Esophagus squamous epithelium (tissue), 5 donors: ENCODE measurements around the gene PCED1A. TPM values are rescaled to one million over a fixed set of nuclear protein-coding genes. Genes with fewer than 3 reads are reported as not detected.

Experiments used
- DNase-seq: peaks from one replicate; lab custom pipeline; 2025; lab: John Stamatoyannopoulos, UW
- H3K27ac ChIP-seq, 4 donors: fragments of 200-600 bp; sonication (generic); one replicate each; pipeline ENCODE4 v1.5.1; 2016 to 2019; ENCODE audit warnings: mild to moderate bottlenecking in 1 of 4
- H3K27me3 ChIP-seq, 4 donors: fragments of 200-600 bp; sonication (generic); 1 replicate in 3 of 4; 2 replicates in 1 of 4; pipeline versions ENCODE4 v1.5.1 to v1.6.0; 2017 to 2021; ENCODE audit warnings: antibody characterized with exemption in 1 of 4
- H3K36me3 ChIP-seq, 3 donors: fragments of 200-600 bp; sonication (generic); one replicate each; pipeline ENCODE4 v1.5.1; 2016 to 2019
- H3K4me1 ChIP-seq, 3 donors: fragments of 200-600 bp; sonication (generic); one replicate each; pipeline ENCODE4 v1.5.1; 2017 to 2019
- H3K4me3 ChIP-seq, 4 donors: fragments of 200-600 bp; sonication (generic); 1 replicate in 3 of 4; 2 replicates in 1 of 4; pipeline ENCODE4 v1.5.1; 2016 to 2019; ENCODE audit warnings: mild to moderate bottlenecking in 2 of 4, moderate library complexity in 1 of 4
- H3K9me3 ChIP-seq, 3 donors: fragments of 200-600 bp; sonication (generic); one replicate each; pipeline ENCODE4 v1.5.1; 2016 to 2019
- POLR2A ChIP-seq, 4 donors: fragments of 450-650 bp; IDR thresholded peaks; one replicate each; pipeline ENCODE4 v1.6.1; 2017; ENCODE audit warnings: antibody characterized with exemption in 4 of 4, mild to moderate bottlenecking in 4 of 4, moderate library complexity in 3 of 4
- WGBS, 2 donors: methylation state at CpG; one replicate each; pipeline ENCODE4 v1.1.5; 2018; 5-methylcytosine and 5-hydroxymethylcytosine counted together
- intact Hi-C: fragments of 100-400 bp; cut with DNase I; formaldehyde crosslinking; loops from one replicate; pipeline ENCODE4 v1.15.0; 2022
- total RNA-seq, 4 donors: library from RNA; depleted of rRNA; stranded (reverse); fragments of >200 nt; gene quantifications; one replicate each; pipeline ENCODE4 v1.1.0, GENCODE V29; 2016
- TF ChIP-seq, protein P1 (sequence below), 6 experiments: fragments of 450-650 bp in 4 of 6; fragments of 200-600 bp in 2 of 6; sonication (generic) in 2 of 6; IDR thresholded peaks; one replicate each; pipeline ENCODE4 v1.5.1; 2016 to 2019; ENCODE audit warnings: antibody characterized with exemption in 6 of 6, mild to moderate bottlenecking in 4 of 6, moderate library complexity in 4 of 6
- donor health status: DM: yes; HTN: yes; CAD: no.

PCED1A gene
- total RNA-seq, 4 donors from 2014 or later: 9.0 to 25.6 (median 16.6) TPM

- H3K27ac ChIP-seq: no peak overlapping the region
- H3K36me3 ChIP-seq: no peaks in the 10 kb centered on the region
- no peaks in the 10 kb centered on the region for H3K9me3 ChIP-seq
- TF ChIP-seq, protein P1, sequence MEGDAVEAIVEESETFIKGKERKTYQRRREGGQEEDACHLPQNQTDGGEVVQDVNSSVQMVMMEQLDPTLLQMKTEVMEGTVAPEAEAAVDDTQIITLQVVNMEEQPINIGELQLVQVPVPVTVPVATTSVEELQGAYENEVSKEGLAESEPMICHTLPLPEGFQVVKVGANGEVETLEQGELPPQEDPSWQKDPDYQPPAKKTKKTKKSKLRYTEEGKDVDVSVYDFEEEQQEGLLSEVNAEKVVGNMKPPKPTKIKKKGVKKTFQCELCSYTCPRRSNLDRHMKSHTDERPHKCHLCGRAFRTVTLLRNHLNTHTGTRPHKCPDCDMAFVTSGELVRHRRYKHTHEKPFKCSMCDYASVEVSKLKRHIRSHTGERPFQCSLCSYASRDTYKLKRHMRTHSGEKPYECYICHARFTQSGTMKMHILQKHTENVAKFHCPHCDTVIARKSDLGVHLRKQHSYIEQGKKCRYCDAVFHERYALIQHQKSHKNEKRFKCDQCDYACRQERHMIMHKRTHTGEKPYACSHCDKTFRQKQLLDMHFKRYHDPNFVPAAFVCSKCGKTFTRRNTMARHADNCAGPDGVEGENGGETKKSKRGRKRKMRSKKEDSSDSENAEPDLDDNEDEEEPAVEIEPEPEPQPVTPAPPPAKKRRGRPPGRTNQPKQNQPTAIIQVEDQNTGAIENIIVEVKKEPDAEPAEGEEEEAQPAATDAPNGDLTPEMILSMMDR (IDR thresholded peaks at IDR 0.05): no peak
- no peak for TF ChIP-seq POLR2A (IDR thresholded peaks at IDR 0.05)
- peaks cover 13 to 38% (median 19%) of the 10 kb centered on the region in 3 donors for H3K4me1 ChIP-seq
- WGBS, 2 donors: 52 to 53% methylated on average over 6 to 8 of the region's 9 CpGs
- no peak for DNase-seq
- H3K4me3 ChIP-seq: peak overlapping the region in 2 of 4 donors; percentile 41 to 62
- intact Hi-C loops: no loop called here
- H3K27me3 ChIP-seq: peaks cover 0 to 93% (median 8%) of the 10 kb centered on the region in 4 donors
These were observed 41.2 kb downstream of the PCED1A start for GRCh38 chr20:2799271-2799670.

- intact Hi-C loops: no loop called here
- H3K27me3 ChIP-seq: peaks cover 0 to 93% (median 8%) of the 10 kb centered on the region in 4 donors
These were observed 41.6 kb downstream of the PCED1A start for GRCh38 chr20:2798814-2799213.

GRCh38 chr20:2798095-2798805 lies 42.2 kb downstream of the PCED1A start:
- Histone ChIP-seq H3K9me3 (no peaks in the 10 kb centered on the region), H3K36me3 (no peaks in the 10 kb centered on the region), H3K27me3 (peaks cover 0 to 93% (median 8%) of the 10 kb centered on the region in 4 donors), H3K4me1 (peaks cover 13 to 38% (median 19%) of the 10 kb centered on the region in 3 donors), H3K4me3 (no peak overlapping the region), H3K27ac (no peak overlapping the region)
- intact Hi-C loops: no loop called here
- WGBS, 2 donors: 45 to 65% methylated on average over 6 to 15 of the region's 19 CpGs
- DNase-seq: no peak
- TF ChIP-seq, protein P1 (IDR thresholded peaks at IDR 0.05): no peak
- TF ChIP-seq POLR2A (IDR thresholded peaks at IDR 0.05): no peak

More at GRCh38 chr20:2798814-2799213, 41.6 kb downstream of the PCED1A start:
- TF ChIP-seq POLR2A (IDR thresholded peaks at IDR 0.05): no peak
- TF ChIP-seq, protein P1 (IDR thresholded peaks at IDR 0.05): no peak
- Histone ChIP-seq H3K4me3 (no peak overlapping the region), H3K27ac (no peak overlapping the region), H3K4me1 (peaks cover 13 to 38% (median 19%) of the 10 kb centered on the region in 3 donors), H3K36me3 (no peaks in the 10 kb centered on the region), H3K9me3 (no peaks in the 10 kb centered on the region)
- DNase-seq: no peak
- WGBS, 2 donors: 65 to 83% methylated on average over 2 of the region's 6 CpGs

DNA sequence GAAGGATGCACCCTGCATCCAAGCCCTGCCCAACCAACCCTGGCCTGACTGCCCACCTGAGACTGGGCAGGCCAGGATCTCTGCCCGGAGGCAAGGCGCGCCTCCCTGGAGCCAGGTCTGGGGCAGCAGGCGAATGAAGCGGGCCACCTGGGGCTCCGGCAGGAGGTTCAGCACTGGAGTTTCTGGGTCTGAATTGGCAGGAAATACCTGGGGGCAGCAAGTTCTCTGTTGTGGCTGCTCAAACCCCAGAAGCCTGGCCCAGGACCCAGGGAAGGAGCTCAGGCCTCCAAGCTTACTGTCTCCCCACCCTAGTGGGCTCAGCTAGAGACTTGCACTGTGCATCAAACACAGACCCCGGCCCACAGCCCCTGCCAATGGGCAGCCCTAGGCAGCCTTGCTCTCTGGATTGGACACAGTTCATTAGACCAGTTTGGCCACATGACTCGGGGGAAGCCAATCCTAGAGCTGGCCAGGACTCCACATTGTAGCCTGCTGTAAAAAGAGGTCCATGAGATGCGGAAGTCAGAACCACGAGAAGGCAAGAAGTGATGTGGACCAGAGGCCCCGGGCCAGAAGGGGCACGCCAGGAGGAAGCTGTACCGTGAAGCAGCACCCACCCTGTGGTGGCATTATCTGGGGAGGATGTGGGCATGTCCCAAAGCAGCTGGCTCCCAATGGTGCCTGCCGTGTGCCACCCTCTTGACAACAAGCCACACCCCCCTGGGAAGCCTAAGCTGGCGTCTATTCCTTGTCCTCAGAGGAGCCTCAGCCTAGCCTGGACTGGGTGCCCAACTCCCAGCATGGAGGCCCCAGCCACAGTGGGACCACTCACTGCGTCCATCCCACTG lies 43.1 kb downstream of the PCED1A start:
- H3K4me1 ChIP-seq: peaks cover 13 to 38% (median 19%) of the 10 kb centered on the region in 3 donors
- no peaks in the 10 kb centered on the region for H3K9me3 ChIP-seq
- TF ChIP-seq, protein P1 (IDR thresholded peaks at IDR 0.05): no peak
- no peak for TF ChIP-seq POLR2A (IDR thresholded peaks at IDR 0.05)
- H3K27me3 ChIP-seq: peaks cover 0 to 85% (median 8%) of the 10 kb centered on the region in 4 donors
- intact Hi-C loops: no loop called here
- 50 to 100% methylated on average over 2 of the region's 16 CpGs for WGBS, 2 donors
- H3K27ac ChIP-seq: no peak overlapping the region
- no peak overlapping the region for H3K4me3 ChIP-seq
- H3K36me3 ChIP-seq: no peaks in the 10 kb centered on the region
- no peak for DNase-seq
